ENCODE results near the gene CALHM2. TPM values are rescaled to one million over a fixed set of nuclear protein-coding genes. Genes with fewer than 3 reads are reported as not detected.
A peak's percentile ranks its signal among the peaks of the same experiment; 100 is the strongest.

CALHM2 gene, protein sequence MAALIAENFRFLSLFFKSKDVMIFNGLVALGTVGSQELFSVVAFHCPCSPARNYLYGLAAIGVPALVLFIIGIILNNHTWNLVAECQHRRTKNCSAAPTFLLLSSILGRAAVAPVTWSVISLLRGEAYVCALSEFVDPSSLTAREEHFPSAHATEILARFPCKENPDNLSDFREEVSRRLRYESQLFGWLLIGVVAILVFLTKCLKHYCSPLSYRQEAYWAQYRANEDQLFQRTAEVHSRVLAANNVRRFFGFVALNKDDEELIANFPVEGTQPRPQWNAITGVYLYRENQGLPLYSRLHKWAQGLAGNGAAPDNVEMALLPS
- total RNA-seq, result 18.6 and 19.1 TPM in 2 replicates

DNA sequence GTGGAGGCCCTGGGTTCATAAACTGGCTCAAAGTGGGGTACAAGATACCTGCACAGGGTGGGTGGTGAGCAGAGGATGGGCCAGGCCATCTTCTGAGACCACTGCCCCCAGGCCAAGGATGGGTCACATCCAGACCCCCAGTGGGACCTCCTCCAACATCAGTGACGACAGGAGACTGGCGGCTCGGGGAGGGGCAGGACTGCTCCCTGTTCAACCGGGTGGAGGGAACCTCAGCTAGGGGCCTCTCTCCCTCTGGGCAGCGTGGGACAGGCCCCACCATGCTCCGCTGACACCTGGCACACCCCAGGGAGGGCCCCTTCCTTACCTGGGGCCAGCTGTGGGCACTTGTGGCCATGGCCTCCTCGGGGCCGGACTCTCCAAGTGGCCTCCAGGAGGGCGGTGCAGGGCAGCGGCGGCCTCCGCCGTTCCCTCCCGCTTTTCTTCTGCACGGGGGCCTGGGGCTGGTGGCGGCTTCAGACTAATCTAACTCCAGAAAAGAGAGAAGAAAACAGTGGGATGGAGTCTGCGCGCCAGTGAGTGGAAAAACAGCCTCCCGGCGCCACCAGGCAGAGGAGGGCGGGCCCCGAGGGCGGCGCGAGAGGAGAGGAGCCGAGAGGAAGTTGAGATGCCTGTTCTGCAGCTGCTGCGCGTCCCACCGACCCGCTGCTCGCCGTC is at the start of gene CALHM2:
Gene CALHM2, minus strand, starts transcription at position 540 of the 675 bp plus-strand sequence. CDS start 2,429 bp downstream, outside the sequence.
- peaks cover 48% of the 10 kb centered on the region for H3K4me1 Mint-ChIP-seq (ENCODE audit: low read depth)
- no peaks in the 10 kb centered on the region for H3K9me3 Mint-ChIP-seq

DNA sequence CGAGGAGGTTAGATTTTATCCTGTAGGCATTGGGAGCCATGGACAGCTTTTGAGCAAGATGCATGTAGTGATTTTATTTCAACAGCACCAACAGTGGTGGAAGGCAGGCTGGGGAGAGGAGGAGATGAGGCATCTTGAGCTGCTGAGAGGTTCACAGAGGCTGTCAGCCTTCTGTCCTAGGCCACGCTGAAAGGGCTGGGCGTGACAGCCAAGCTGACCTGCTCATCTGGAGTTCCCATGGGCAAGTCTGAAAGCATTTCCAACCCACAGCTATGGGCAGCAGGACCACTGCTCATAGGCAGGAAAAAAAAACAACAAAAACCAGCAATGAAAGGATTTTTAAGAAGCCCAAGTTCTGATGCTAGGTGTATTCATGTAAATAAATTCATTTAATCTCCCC is 49.0 kb upstream of the CALHM2 start:
- H3K4me1 Mint-ChIP-seq (ENCODE audit: low read depth), result peaks cover 54% of the 10 kb centered on the region

More for the DNA sequence above, at the start of gene CALHM2:
- DNase-seq (ENCODE audit: low spot score), result peak; percentile 54
- Mint-ChIP-seq H3K36me3 (ENCODE audit: low read depth) (peaks cover 25% of the 10 kb centered on the region), H3K27ac (peak within 1 kb of the TSS; percentile 88), H3K27me3 (ENCODE audit: insufficient read depth) (no peaks in the 10 kb centered on the region), H3K4me3 (peak within 1 kb of the TSS; percentile 90)
- intact Hi-C loops (cut with micrococcal nuclease), result loop anchor here (1.0 kb wide), 2 partner anchors 19 to 33 kb away; no protein-coding TSS in a partner anchor

DNA sequence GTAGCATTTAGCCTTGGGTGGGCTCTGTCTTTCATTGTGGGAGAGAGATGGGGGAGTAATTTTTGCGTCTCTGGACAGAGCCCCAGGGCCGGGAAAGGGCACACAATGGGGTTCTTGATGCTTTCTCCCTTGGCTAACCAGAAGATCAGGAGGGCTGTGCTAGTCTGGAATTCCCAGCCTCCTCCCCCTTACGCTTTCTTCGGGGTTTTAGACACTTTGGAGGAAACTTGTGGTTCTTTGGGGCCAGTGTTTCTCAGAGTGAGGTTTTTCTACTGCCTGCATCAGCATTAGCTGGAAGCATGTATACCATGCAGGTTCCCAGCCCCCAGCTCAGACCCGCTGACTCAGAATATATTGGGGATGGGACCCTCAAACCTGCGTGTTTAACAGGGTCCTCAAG is 48.3 kb upstream of the CALHM2 start:
- Mint-ChIP-seq H3K36me3 (ENCODE audit: low read depth) (no peaks in the 10 kb centered on the region), H3K4me1 (ENCODE audit: low read depth) (peaks cover 47% of the 10 kb centered on the region), H3K27ac (no peak overlapping the region), H3K9me3 (no peaks in the 10 kb centered on the region), H3K27me3 (ENCODE audit: insufficient read depth) (peaks cover 42% of the 10 kb centered on the region), H3K4me3 (peak overlapping the region; percentile 2)
- intact Hi-C loops (cut with micrococcal nuclease), result loop anchor here (5.0 kb wide), 1 partner anchor 192 kb away; no protein-coding TSS in a partner anchor
- DNase-seq (ENCODE audit: low spot score), result no peak

More for the DNA sequence above, 49.0 kb upstream of the CALHM2 start:
- H3K27ac Mint-ChIP-seq, result no peak overlapping the region
- H3K27me3 Mint-ChIP-seq (ENCODE audit: insufficient read depth), result peaks cover 36% of the 10 kb centered on the region
- no peaks in the 10 kb centered on the region for H3K9me3 Mint-ChIP-seq
- intact Hi-C loops (cut with micrococcal nuclease), result loop anchor here (5.0 kb wide), 1 partner anchor 191 kb away; no protein-coding TSS in a partner anchor
- peak overlapping the region; percentile 2 for H3K4me3 Mint-ChIP-seq
- no peak for DNase-seq (ENCODE audit: low spot score)
- no peaks in the 10 kb centered on the region for H3K36me3 Mint-ChIP-seq (ENCODE audit: low read depth)

DNA sequence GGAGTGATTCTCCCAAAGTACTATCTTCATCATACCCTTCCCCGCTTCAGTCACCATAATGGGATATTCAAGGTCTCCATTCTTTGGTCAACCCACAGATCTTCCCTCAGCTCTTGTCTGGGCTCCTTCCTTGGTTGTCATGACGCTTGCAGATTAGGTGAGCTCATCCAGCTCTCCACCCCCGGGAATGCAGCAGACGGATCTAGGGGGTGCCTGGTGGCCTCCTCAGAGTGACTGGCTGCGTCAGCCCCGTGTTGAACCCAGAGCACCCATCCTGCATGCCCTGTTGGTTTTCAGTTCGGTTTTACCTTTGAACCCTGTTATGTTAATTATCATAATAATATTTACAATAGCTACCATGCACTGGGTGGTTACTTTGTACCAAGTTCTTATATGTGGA is 47.7 kb upstream of the CALHM2 start:
- H3K4me1 Mint-ChIP-seq (ENCODE audit: low read depth), result peaks cover 46% of the 10 kb centered on the region
- no peaks in the 10 kb centered on the region for H3K36me3 Mint-ChIP-seq (ENCODE audit: low read depth)
- no peak overlapping the region for H3K4me3 Mint-ChIP-seq
- intact Hi-C loops (cut with micrococcal nuclease), result loop anchor here (5.0 to 10.0 kb wide), 2 partner anchors 192 to 585 kb away; partner anchors contain the start of gene CNNM2
- no peak overlapping the region for H3K27ac Mint-ChIP-seq
- no peaks in the 10 kb centered on the region for H3K9me3 Mint-ChIP-seq
- no peak for DNase-seq (ENCODE audit: low spot score)
- peaks cover 48% of the 10 kb centered on the region for H3K27me3 Mint-ChIP-seq (ENCODE audit: insufficient read depth)

DNA sequence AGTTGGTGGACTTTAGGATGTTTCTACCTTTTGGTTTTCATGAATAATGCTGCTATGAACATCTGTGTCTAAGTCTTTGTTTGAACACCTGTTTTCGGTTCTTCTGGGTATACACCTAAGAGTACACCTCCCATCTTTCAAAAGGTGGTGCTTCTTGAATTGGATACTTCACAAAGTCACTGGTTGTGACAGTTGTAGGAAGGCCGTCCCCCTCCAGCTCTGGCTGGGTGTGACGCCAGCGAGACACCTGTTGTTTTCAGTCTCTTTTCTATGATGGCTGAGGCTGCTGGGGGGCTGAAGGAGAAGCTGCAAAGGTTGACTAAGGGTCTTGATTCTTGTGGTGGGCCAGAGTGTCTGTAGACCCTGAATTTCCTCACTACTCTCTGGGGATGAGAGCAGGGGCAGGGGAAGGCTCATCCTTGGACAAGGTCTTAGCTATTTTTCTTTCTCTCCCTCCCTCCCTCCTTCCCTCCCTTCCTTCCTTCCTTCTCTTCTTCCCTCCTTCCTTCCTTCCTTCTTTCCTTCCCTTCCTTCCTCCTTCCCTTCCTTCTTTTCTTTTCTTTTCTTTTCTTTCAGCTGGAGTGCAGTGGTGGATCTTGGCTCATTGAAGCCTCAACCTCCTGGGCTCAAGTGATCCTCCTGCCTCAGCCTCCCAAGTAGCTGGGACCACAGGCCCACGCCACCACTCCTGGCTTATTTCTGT is 46.9 kb upstream of the CALHM2 start:
- Mint-ChIP-seq H3K27me3 (ENCODE audit: insufficient read depth) (peaks cover 51% of the 10 kb centered on the region), H3K36me3 (ENCODE audit: low read depth) (no peaks in the 10 kb centered on the region), H3K4me1 (ENCODE audit: low read depth) (peaks cover 39% of the 10 kb centered on the region), H3K27ac (no peak overlapping the region), H3K9me3 (no peaks in the 10 kb centered on the region), H3K4me3 (no peak overlapping the region)
- intact Hi-C loops (cut with micrococcal nuclease), result loop anchor here (10.0 kb wide), 1 partner anchor 584 kb away; the partner anchor contains the start of gene CNNM2
- no peak for DNase-seq (ENCODE audit: low spot score)

DNA sequence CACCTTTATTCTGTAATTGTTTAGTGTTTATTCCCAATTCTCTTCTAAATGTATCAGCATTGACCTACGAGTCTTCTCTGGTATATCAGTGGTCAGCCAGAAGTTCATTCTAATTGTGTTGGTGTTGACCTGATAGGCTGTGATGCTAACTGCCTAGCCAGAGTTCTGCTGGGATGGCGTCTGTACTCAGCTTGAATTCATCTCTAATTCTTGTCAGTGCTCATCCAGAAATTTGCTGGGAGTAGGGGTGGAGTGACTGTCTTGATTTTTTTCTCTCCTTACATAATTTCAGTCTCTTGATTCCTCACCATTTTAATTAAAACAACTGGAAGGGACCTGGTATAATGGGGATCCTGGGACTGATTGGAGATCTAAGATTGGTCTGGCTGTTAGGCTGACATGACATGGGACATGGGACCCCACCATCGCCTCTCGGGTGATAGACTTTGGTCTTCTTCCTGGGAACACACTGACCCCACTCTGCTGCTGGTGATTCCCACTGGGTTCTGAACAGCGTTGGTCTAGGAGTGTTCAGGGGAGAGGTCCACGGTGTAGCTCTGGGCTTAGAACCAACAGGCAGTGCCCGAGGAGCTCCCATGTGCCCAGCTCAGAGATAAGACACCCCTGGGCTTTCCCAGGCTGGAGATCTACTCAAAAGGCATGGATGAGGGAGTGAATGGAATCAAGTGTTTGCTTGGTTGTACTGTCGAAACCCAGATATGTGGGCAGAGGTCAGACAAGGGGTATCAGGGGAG is 45.2 kb upstream of the CALHM2 start:
- Mint-ChIP-seq H3K27ac (no peak overlapping the region), H3K36me3 (ENCODE audit: low read depth) (no peaks in the 10 kb centered on the region), H3K4me1 (ENCODE audit: low read depth) (peaks cover 36% of the 10 kb centered on the region), H3K27me3 (ENCODE audit: insufficient read depth) (peaks cover 55% of the 10 kb centered on the region), H3K9me3 (no peaks in the 10 kb centered on the region), H3K4me3 (no peak overlapping the region)
- no peak for DNase-seq (ENCODE audit: low spot score)
- intact Hi-C loops (cut with micrococcal nuclease), result loop anchor here (10.0 kb wide), 1 partner anchor 583 kb away; the partner anchor contains the start of gene CNNM2

DNA sequence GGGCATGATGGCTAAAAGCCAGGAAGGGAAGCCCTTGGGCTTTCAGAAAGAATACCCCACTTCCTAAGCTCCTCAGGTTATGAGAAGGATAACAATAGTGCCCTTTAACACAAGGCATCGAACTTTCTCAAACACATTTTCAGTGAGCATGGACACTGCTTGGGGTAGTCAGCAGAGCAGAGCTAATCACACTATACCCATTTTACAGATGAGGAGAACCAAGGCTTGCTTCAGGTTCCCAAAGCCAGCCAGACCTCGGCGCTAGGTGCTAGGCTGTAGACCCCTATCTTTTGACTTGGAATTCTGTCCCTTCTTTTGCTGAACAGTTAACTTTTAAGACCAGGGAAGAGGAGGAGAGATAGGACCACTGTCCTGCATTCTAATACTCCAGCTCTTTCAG is 43.2 kb upstream of the CALHM2 start:
- H3K4me3 Mint-ChIP-seq, result peak overlapping the region; percentile 70
- intact Hi-C loops (cut with micrococcal nuclease), result loop anchor here (2.0 to 10.0 kb wide), 3 partner anchors 59 to 581 kb away; partner anchors contain the start of gene CNNM2

DNA sequence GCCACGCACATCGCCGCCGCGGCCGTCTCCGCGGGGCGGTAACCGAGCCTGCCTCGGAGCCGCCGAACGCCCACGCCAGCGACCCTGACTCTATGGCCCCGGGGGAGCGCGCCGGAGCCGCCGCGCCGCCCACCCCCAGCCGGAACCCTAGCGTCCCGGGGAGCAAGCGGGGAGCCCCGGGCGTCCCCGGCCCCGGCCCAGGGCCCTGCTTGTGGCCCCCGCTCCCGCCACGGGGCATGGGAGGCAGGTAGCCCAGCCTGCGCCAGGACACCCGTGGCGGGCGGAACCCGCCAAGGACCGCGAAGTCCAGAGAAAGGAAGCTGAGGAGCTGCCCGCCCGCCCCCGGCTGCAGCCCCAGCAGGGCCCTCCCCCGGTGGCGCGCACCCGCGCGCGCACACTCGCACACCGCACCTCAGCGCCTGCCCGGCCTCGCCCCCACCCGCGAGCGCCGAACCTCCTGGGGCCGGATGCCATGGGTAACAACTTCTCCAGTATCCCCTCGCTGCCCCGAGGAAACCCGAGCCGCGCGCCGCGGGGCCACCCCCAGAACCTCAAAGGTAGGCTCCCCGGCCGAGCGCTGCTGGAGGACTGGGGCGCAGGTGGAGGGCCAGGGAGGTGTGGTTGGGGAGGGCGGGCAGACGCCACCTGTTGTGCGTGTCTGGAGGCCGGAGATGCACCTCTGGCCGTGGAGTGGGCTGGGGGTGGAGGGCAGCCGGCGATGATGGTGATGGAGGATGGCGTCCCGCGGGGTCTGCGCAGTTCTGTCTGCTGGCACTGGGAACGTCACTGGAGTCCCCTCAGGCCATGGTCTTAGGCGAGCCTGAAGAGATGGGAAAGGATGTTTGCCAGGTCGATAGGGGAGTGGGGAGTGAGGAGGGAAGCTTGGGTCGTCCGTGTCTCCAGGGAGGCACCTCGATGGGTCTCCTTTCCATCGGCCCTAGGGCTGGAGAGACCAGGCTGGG is 42.0 kb upstream of the CALHM2 start:
- H3K27ac Mint-ChIP-seq, result no peak overlapping the region
- H3K9me3 Mint-ChIP-seq, result no peaks in the 10 kb centered on the region
- H3K27me3 Mint-ChIP-seq (ENCODE audit: insufficient read depth), result peaks cover 53% of the 10 kb centered on the region
- intact Hi-C loops (cut with micrococcal nuclease), result loop anchor here (2.0 to 10.0 kb wide), 4 partner anchors 61 to 579 kb away; partner anchors contain the start of gene CNNM2
- H3K4me1 Mint-ChIP-seq (ENCODE audit: low read depth), result peaks cover 33% of the 10 kb centered on the region
- DNase-seq (ENCODE audit: low spot score), result peak; percentile 36
- H3K36me3 Mint-ChIP-seq (ENCODE audit: low read depth), result no peaks in the 10 kb centered on the region
- peak overlapping the region; percentile 70 for H3K4me3 Mint-ChIP-seq

More for the DNA sequence above, 43.2 kb upstream of the CALHM2 start:
- Mint-ChIP-seq H3K9me3 (no peaks in the 10 kb centered on the region), H3K27me3 (ENCODE audit: insufficient read depth) (peaks cover 56% of the 10 kb centered on the region), H3K27ac (no peak overlapping the region), H3K4me1 (ENCODE audit: low read depth) (peaks cover 43% of the 10 kb centered on the region), H3K36me3 (ENCODE audit: low read depth) (no peaks in the 10 kb centered on the region)
- no peak for DNase-seq (ENCODE audit: low spot score)

DNA sequence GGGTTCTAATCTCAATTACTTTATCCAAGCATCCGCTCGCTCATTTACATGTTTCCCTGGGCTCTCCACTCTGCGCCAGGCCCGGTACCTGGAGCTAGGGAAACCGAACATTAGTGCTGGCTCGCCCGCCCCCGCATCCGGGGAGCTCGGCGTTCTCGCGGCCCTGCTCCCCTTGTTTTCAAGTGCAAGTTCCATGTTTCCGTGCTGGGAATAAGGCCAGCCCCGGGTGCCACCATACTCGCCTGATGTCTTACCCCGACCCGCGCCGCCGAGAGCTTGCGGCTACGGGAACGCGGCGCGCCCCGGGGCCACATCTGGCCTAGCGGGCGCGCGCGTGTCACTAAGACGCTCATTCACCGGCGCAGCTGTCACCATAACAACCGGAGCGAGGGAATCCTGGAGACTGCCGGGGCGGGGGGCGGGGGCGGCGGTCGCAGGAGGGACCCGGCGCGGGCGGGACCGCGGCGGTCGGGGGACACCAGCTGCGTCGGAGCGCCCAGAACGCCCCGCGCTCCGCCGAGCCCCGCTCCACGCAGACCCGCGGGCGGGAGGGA is 41.3 kb upstream of the CALHM2 start, which contains the start of gene NEURL1:
Gene NEURL1, plus strand, starts transcription at position 344 of the 554 bp plus-strand sequence. CDS start 683 bp downstream, outside the sequence.
- peaks cover 52% of the 10 kb centered on the region for H3K27me3 Mint-ChIP-seq (ENCODE audit: insufficient read depth)
- H3K36me3 Mint-ChIP-seq (ENCODE audit: low read depth), result no peaks in the 10 kb centered on the region
- peak within 1 kb of the TSS; percentile 84 for H3K4me3 Mint-ChIP-seq
- peak within 1 kb of the TSS; percentile 21 for H3K27ac Mint-ChIP-seq
- intact Hi-C loops (cut with micrococcal nuclease), result loop anchor here (5.0 to 10.0 kb wide), 2 partner anchors 204 to 579 kb away; partner anchors contain the start of gene CNNM2
- peaks cover 33% of the 10 kb centered on the region for H3K4me1 Mint-ChIP-seq (ENCODE audit: low read depth)
- H3K9me3 Mint-ChIP-seq, result no peaks in the 10 kb centered on the region
- DNase-seq (ENCODE audit: low spot score), result no peak

DNA sequence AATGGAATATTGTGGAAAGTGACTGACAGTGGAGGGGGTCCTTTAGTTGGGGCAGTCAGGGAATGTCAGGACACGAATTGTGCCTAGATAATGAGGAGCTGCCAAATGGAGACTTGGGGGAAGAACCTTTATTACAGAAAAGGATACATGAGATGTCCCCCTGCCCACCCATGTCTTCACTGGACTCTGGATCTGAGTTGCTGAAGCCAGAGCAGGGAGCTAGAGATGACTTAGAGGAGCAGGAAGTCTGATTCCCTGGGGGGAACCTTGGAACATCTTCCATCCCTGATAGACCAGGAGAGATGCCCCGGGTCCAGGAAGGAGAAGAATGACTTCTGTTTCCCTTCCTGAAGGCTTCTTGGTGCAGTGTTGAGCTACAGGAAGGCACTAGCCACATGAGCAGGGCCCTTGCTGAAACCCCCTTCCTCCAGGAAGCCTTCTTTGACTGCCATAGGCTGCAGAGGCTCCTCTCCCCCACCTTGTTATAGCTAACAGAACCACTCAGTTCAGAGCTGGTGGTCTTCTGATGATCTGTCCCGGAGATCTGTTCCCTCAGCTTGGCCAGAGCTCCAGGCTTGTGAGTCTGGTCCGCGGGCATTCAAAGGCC is 40.6 kb upstream of the CALHM2 start:
- Mint-ChIP-seq H3K27me3 (ENCODE audit: insufficient read depth) (peaks cover 51% of the 10 kb centered on the region), H3K4me3 (peak overlapping the region; percentile 84), H3K9me3 (no peaks in the 10 kb centered on the region), H3K36me3 (ENCODE audit: low read depth) (no peaks in the 10 kb centered on the region), H3K4me1 (ENCODE audit: low read depth) (peaks cover 33% of the 10 kb centered on the region), H3K27ac (peak overlapping the region; percentile 21)
- no peak for DNase-seq (ENCODE audit: low spot score)
- intact Hi-C loops (cut with micrococcal nuclease), result loop anchor here (5.0 to 10.0 kb wide), 2 partner anchors 205 to 578 kb away; partner anchors contain the start of gene CNNM2

Data from activated T-helper 1 cell treated with anti-CD3 and anti-CD28 coated beads, Interleukin-12 subunit alpha, Interleukin-12 subunit beta, Interleukin-2, Interleukin-4 antibody, amounts not matched to agents 30 ng/mL and 10 ng/mL and 1 ng/mL, durations not matched to agents 14 hours and 24 hours and 36 hours (primary cell).